Panc1 (cell line): ENCODE data around the gene RPN2. TPM values are rescaled to one million over a fixed set of nuclear protein-coding genes. Genes with fewer than 3 reads are reported as not detected.

ENCODE experiments used
- ATAC-seq: fragments of 200-7000 bp; cut with Tn5 transposase; 2 replicates; pipeline ENCODE4 v1.9.1; 2020; ENCODE audit warnings: mild to moderate bottlenecking, moderate library complexity
- BruUV-seq: library from RNA; stranded (reverse); fragments of 400-500 nt; replicated peaks from 2 replicates; lab custom pipeline; 2021; lab: Mats Ljungman, UMichigan
- CTCF ChIA-PET: fragments of 300-600 bp; sonication (Branson Sonifier 250); formaldehyde crosslinking; loops from one replicate; lab custom pipeline; 2022; ENCODE audit warnings: antibody characterized with exemption; lab: Charles Lee
- POLR2A ChIA-PET: fragments of 300-600 bp; sonication (Branson Sonifier 250); formaldehyde crosslinking; loops from one replicate; lab custom pipeline; 2022; ENCODE audit warnings: antibody characterized with exemption; lab: Charles Lee
- DNase-seq: peaks from one replicate; pipeline ENCODE4 v3.0.0-alpha.2; 2010; ENCODE audit warnings: low read depth, low spot score
- H3K27ac ChIP-seq: 2 replicates; pipeline ENCODE4 v1.5.1; 2011; ENCODE audit warnings: mild to moderate bottlenecking, low read length, inconsistent platforms
- H3K27me3 ChIP-seq: fragments of 200-500 bp; sonication (Bioruptor generic); 2 replicates; pipeline ENCODE4 v1.6.0; 2014; ENCODE audit warnings: low read length, inconsistent platforms; ENCODE audit not compliant: control insufficient read depth, insufficient read depth
- H3K36me3 ChIP-seq: fragments of 200-500 bp; sonication (Bioruptor generic); 2 replicates; pipeline ENCODE4 v1.5.1; 2014; ENCODE audit warnings: inconsistent platforms, mild to moderate bottlenecking, low read length, moderate library complexity; ENCODE audit not compliant: control insufficient read depth, insufficient read depth
- H3K4me1 ChIP-seq: 2 replicates; pipeline ENCODE4 v1.5.1; 2011; ENCODE audit warnings: inconsistent platforms, mild to moderate bottlenecking, low read length, moderate library complexity; ENCODE audit not compliant: control insufficient read depth, insufficient read depth
- H3K4me3 ChIP-seq, 2 experiments: 2 replicates each; pipeline ENCODE4 v1.5.1; 2011 to 2012; ENCODE audit warnings: low read depth in 2 of 2, low read length in 2 of 2, mild to moderate bottlenecking in 2 of 2, inconsistent platforms in 1 of 2, moderate library complexity in 1 of 2
- H3K9me3 ChIP-seq: fragments of 200-500 bp; sonication (Bioruptor generic); 2 replicates; pipeline ENCODE4 v1.5.1; 2014; ENCODE audit warnings: low read depth, mild to moderate bottlenecking, inconsistent platforms, low read length, moderate library complexity; ENCODE audit not compliant: control insufficient read depth, insufficient read depth
- POLR2AphosphoS5 ChIP-seq: IDR thresholded peaks from 2 replicates; pipeline ENCODE4 v1.6.1; 2012; ENCODE audit warnings: mild to moderate bottlenecking, low read depth, low read length, moderate library complexity
- SIN3A ChIP-seq: IDR thresholded peaks from 2 replicates; pipeline ENCODE4 v1.6.1; 2012; ENCODE audit warnings: low read depth, mild to moderate bottlenecking, low read length, moderate library complexity, borderline replicate concordance; ENCODE audit not compliant: insufficient read depth
- TCF7L2 ChIP-seq: IDR thresholded peaks from 2 replicates; pipeline ENCODE4 v1.6.1; 2011; ENCODE audit warnings: mild to moderate bottlenecking, low read depth, low read length, inconsistent platforms
- in situ Hi-C: cut with HindIII; loops from 2 replicates; pipeline ENCODE4 v1.10.0; 2016; ENCODE audit warnings: low sequenced_read_pairs, low pct_unique_long_range_greater_than_20kb
- intact Hi-C: fragments of 100-400 bp; cut with micrococcal nuclease; formaldehyde crosslinking; loops from one replicate; pipeline ENCODE4 v1.10.0; 2022; ENCODE audit not compliant: unreplicated experiment
- total RNA-seq: library from RNA; stranded (reverse); gene quantifications from one replicate; pipeline ENCODE4 v1.2.1, GENCODE V29; 2021; ENCODE audit not compliant: unreplicated experiment
- TF ChIP-seq, protein P1 (sequence below): fragments of 450-650 bp; IDR thresholded peaks from 2 replicates; pipeline ENCODE4 v1.5.1; 2017; ENCODE audit warnings: mild to moderate bottlenecking
- TF ChIP-seq, protein P2 (sequence below), 2 experiments: IDR thresholded peaks; 2 replicates each; pipeline ENCODE4 v1.6.1; 2011 to 2012; ENCODE audit warnings: low read depth in 2 of 2, control low read depth in 1 of 2, low read length in 1 of 2, mild to moderate bottlenecking in 1 of 2, moderate library complexity in 1 of 2; ENCODE audit not compliant: insufficient read depth in 1 of 2

The RPN2 gene
- total RNA-seq, 1 experiment from 2014 or later, result 250 TPM

DNA sequence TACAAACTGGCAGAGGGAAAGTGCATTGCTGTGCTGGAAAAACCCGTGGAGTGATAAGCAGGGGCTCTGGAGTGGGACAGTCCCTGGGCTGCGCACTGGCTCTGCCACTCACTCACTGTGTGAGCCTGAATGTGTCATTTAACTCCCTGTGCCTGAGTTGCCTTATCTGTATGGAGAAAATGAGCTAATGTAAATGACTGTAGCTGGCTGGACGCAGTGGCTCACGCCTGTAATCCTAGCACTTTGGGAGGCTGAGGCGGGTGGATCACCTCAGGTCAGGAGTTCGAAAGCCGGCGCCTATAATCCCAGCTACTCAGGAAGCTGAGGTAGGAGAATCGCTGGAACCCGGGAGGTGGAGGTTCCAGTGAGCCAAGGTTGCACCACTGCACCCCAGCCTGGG lies 18.4 kb upstream of the RPN2 start:
- CTCF ChIA-PET, result no interaction called here
- intact Hi-C loops, result no loop called here

DNA sequence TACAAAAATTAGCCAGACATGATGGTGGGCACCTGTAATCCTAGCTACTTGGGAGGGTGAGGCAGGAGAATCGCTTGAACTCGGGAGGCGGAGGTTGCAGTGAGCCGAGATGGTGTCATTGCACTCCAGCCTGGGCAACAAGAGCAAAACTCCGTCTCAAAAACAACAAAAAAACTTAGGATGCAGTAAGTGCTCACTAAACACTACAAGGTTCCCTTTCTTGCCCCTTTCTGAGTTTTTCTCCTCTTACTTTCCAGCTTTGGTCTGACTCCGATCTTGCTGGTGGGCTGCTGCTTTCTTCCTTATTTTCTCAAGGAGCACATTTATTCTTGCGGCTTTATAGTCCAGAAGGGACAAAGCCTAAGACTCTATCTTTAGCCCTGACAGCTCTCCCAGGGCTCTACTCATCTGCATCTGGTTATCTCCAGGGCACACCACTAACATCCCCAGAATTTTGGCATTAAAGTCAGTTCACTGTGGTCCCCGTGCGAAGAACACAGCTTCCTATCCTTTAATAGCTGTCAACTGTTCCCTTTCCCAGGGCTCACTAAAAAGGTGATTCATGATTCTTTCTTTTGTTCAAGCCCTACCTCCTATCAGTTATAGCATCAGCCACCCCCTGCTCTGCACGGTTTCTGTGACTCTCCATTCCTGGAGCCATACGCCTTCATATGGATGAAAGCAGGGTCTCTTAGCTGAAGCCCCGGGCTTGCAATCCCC lies 17.1 kb upstream of the RPN2 start:
- TF ChIP-seq, protein P1, sequence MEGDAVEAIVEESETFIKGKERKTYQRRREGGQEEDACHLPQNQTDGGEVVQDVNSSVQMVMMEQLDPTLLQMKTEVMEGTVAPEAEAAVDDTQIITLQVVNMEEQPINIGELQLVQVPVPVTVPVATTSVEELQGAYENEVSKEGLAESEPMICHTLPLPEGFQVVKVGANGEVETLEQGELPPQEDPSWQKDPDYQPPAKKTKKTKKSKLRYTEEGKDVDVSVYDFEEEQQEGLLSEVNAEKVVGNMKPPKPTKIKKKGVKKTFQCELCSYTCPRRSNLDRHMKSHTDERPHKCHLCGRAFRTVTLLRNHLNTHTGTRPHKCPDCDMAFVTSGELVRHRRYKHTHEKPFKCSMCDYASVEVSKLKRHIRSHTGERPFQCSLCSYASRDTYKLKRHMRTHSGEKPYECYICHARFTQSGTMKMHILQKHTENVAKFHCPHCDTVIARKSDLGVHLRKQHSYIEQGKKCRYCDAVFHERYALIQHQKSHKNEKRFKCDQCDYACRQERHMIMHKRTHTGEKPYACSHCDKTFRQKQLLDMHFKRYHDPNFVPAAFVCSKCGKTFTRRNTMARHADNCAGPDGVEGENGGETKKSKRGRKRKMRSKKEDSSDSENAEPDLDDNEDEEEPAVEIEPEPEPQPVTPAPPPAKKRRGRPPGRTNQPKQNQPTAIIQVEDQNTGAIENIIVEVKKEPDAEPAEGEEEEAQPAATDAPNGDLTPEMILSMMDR, result no peak
- TF ChIP-seq POLR2AphosphoS5 (no peak), TCF7L2 (no peak), SIN3A (no peak)
- TF ChIP-seq, protein P2, sequence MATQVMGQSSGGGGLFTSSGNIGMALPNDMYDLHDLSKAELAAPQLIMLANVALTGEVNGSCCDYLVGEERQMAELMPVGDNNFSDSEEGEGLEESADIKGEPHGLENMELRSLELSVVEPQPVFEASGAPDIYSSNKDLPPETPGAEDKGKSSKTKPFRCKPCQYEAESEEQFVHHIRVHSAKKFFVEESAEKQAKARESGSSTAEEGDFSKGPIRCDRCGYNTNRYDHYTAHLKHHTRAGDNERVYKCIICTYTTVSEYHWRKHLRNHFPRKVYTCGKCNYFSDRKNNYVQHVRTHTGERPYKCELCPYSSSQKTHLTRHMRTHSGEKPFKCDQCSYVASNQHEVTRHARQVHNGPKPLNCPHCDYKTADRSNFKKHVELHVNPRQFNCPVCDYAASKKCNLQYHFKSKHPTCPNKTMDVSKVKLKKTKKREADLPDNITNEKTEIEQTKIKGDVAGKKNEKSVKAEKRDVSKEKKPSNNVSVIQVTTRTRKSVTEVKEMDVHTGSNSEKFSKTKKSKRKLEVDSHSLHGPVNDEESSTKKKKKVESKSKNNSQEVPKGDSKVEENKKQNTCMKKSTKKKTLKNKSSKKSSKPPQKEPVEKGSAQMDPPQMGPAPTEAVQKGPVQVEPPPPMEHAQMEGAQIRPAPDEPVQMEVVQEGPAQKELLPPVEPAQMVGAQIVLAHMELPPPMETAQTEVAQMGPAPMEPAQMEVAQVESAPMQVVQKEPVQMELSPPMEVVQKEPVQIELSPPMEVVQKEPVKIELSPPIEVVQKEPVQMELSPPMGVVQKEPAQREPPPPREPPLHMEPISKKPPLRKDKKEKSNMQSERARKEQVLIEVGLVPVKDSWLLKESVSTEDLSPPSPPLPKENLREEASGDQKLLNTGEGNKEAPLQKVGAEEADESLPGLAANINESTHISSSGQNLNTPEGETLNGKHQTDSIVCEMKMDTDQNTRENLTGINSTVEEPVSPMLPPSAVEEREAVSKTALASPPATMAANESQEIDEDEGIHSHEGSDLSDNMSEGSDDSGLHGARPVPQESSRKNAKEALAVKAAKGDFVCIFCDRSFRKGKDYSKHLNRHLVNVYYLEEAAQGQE (IDR thresholded peaks at IDR 0.05; ENCODE audit: insufficient read depth in 1 of 2, low read depth in 2 of 2, low read length in 1 of 2), result no peak
- CTCF ChIA-PET, result no interaction called here
- H3K36me3 ChIP-seq, result no peaks in the 10 kb centered on the region
- H3K9me3 ChIP-seq, result no peaks in the 10 kb centered on the region
- no peaks in the 10 kb centered on the region for H3K4me1 ChIP-seq
- no peak for ATAC-seq
- in situ Hi-C loops (no loop called here), intact Hi-C loops (no loop called here)
- H3K27ac ChIP-seq, result no peak overlapping the region
- BruUV-seq, result no TSS peak
- no peak for DNase-seq
- POLR2A ChIA-PET, result no interaction called here
- peaks cover 6% of the 10 kb centered on the region; the same call in 1 of the 2 replicates for H3K27me3 ChIP-seq
- no peak overlapping the region for H3K4me3 ChIP-seq

More for the DNA sequence above, 18.4 kb upstream of the RPN2 start:
- H3K36me3 ChIP-seq, result no peaks in the 10 kb centered on the region
- in situ Hi-C loops, result no loop called here
- no peaks in the 10 kb centered on the region for H3K4me1 ChIP-seq
- no peak overlapping the region for H3K4me3 ChIP-seq
- TF ChIP-seq, protein P1, result no peak
- TF ChIP-seq, protein P2 (IDR thresholded peaks at IDR 0.05; ENCODE audit: insufficient read depth in 1 of 2, low read depth in 2 of 2, low read length in 1 of 2), result no peak
- TF ChIP-seq POLR2AphosphoS5 (no peak), SIN3A (no peak), TCF7L2 (no peak)
- H3K9me3 ChIP-seq, result no peaks in the 10 kb centered on the region
- POLR2A ChIA-PET, result interaction anchor here (0.6 kb wide), 1 partner anchor 256 kb away, joined by 10 read pairs; no protein-coding TSS in a partner anchor
- ATAC-seq, result no peak; the same call in 1 of the 2 replicates
- DNase-seq, result no peak
- H3K27me3 ChIP-seq, result peaks cover 6% of the 10 kb centered on the region; the same call in 1 of the 2 replicates
- BruUV-seq, result no TSS peak
- H3K27ac ChIP-seq, result no peak overlapping the region
